Germinal center (tissue), 1 donor: Measurements from ENCODE around the gene CSRNP3.

Experiments used
- DNase-seq: peaks from one replicate; pipeline ENCODE4 v3.0.0; 2012; ENCODE audit warnings: mixed read lengths, low spot score

CSRNP3 gene

GRCh38 chr2:165469417-165469816, at the start of gene CSRNP3:
TSS of gene CSRNP3 (plus strand) at chr2:165469698. CDS start at chr2:165595066, 125,368 bp downstream.
- DNase-seq, result no peak

DNA sequence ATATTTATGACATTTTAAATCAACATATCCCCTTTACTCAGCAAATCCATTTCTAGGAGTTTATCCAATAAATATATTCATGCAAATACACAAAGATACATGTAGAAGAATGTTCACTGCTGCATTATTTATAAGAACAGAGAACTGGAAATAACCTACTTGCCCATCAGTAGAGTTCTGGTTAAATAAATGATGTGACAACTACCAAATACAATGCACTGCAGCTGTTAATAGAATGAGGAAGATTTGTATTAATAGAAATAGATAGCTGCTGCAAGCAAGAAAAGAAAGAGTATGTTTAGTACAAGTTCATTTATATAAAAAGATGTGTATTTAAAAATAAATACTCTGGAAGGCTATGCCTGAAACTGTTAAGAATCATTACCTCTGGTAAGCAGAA, 49.3 kb upstream of the CSRNP3 start:
- no peak for DNase-seq

GRCh38 chr2:165423081-165423480, 46.4 kb upstream of the CSRNP3 start:
- DNase-seq, result no peak

DNA sequence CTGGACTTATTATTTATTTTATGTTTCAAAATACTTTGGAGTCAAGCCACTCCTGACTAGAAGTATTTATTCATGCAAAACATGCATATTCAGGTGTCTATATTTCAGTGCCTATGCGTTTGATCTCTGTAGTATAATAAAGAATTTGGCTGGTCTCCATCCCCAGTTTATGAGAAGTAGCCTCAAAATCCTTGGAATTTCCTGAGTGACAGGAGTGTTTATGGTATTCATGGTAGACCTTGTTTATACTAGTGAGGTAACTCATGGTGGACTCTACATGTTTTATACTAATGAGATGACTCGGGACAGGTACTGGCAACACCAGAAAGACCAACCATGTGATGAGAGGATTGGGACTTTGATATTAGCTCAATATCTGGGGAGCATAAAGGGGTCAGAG, 43.9 kb upstream of the CSRNP3 start:
- no peak for DNase-seq

DNA sequence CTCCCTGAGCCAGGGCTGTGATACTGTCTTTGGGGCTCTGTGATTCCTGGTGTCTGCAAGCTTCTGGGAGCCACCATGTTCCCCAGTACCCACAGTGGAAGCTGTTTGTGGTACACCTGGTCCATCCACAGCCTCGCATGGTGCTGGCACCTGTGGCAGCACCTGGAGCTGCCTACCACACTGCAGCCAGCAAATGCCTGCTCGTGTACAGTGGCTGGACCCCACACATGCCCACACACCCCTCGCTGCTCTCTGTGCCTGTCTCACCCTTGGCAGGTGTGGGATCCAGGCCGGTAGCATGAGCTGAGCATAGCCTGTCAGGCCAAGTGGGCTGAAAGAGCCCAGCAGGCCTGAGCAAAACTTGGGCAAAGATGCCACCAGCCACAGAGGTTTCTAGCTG, 41.8 kb upstream of the CSRNP3 start:
- no peak for DNase-seq

GRCh38 chr2:165428926-165429325, 40.6 kb upstream of the CSRNP3 start:
- DNase-seq, result no peak

- no peak for DNase-seq
These were observed 38.5 kb upstream of the CSRNP3 start for GRCh38 chr2:165431014-165431413.

DNA sequence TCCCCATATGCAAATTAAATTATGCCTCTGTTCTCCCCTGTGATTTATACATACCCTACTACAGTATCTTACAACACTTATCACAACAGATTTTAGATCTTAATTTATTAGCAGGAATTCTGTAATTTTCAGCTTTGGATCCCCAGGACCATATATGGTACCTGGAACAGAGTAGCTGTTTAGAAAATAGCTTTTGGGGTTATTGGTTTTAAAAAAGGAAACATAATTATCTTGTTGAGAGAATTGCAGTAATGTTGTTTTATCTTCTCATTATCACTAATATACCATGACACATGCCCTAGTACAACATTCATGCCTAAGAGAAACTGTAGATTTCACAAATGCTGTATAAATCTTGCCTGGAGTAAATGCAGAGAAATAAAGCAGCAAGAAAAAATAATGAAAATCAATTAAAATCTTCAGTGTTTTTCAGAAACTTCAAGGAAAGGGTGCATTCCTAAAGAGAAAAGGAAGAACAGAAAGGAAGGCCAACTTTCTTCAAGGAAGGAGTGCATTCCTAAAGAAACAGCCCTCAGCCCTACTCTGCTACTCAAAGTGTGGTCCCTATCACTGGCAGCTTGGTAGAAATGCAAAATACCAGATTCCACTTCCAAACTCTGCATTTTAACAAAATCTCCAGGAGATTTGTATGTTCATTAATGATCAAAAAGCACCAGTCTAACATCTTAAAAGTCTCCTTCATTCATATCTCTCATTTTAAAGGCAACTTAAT, 37.1 kb upstream of the CSRNP3 start:
- DNase-seq, result no peak

- DNase-seq, result no peak
These were observed 34.5 kb upstream of the CSRNP3 start for GRCh38 chr2:165434865-165435496.

GRCh38 chr2:165435611-165436010, 33.9 kb upstream of the CSRNP3 start:
- DNase-seq, result no peak

GRCh38 chr2:165436559-165436958, 32.9 kb upstream of the CSRNP3 start:
- no peak for DNase-seq

- DNase-seq, result no peak
These were observed 29.1 kb upstream of the CSRNP3 start for GRCh38 chr2:165440367-165440766.

GRCh38 chr2:165443511-165443910, 26.0 kb upstream of the CSRNP3 start:
- no peak for DNase-seq

DNA sequence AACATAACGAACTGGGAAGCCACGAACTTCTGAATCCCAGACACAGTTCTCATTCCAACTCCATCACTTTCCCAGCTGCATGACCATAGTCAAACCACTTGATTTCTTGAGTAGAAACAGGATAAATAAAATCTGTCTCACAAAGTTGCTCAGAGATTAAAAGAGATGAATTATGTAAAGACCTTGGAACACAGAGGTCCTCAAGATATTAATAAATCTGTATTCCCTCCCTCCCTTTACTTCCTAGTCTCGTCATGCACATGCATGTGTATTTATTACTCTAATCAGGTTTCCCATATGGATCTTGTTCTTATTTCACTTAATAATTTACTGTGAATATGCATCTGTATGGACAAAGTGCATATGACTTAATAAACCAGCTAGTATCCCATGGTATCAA, 21.1 kb upstream of the CSRNP3 start:
- DNase-seq, result no peak

DNA sequence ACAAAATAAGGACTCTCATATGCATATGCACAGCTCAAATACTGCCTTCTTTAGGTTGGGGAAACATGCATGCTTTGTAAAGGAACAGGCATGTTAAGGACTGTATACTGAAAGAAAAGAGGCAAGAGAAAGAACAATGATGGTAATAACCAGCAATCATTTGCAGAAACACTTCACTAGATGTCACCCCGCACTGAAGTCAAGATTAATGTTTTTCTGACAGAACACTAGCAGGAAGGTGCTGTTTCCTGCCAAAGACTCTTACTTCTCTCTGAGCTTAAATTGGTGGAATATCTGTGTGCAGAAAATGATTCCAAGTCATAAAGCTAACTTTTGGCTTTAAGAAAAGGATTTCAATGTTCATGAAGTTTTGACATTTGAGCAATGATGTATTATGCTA, 19.3 kb upstream of the CSRNP3 start:
- DNase-seq, result no peak

DNA sequence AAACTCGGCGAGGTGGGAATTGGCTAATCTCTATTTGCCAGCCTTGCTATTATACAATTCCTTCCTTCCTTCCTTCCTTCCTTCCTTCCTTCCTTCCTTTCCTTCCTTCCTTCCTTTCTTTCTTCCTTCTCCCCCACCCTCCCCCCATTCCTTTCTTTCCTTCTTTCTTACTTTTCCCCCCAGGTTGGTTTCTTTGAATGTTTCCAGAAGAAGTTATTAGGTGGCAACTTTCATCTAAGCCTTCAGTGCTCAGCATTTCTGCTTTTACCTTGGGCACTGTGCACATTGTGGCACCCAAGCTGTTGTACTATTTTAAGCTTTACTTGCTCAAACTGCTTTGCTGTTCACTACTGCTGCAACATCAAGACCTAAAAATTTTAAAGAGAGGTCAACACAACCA, 17.2 kb upstream of the CSRNP3 start:
- DNase-seq, result no peak

GRCh38 chr2:165453561-165454094, 15.9 kb upstream of the CSRNP3 start:
- no peak for DNase-seq

DNA sequence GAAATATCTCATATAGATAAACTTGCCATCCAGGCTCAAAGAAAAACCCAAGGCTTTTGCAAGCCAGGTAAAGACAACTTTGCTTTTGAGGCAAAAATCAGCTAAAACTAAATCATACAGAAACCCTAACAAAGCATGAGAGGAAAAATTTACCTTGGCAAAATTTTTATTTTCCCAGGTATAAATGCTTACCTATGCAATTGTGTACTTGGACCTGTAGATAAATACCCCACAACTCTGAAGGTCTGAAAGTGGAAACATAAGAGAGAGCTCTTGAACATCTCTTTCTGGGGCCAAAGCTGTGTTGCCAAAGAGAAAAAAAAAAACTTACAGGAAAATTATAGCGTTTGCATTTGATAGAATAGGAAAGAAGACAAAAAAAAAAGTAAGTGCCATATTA, 14.6 kb upstream of the CSRNP3 start:
- DNase-seq, result no peak

GRCh38 chr2:165456027-165456426, 13.5 kb upstream of the CSRNP3 start:
- DNase-seq, result no peak

- DNase-seq, result no peak
These were observed 7.1 kb upstream of the CSRNP3 start for GRCh38 chr2:165462443-165462842.

DNA sequence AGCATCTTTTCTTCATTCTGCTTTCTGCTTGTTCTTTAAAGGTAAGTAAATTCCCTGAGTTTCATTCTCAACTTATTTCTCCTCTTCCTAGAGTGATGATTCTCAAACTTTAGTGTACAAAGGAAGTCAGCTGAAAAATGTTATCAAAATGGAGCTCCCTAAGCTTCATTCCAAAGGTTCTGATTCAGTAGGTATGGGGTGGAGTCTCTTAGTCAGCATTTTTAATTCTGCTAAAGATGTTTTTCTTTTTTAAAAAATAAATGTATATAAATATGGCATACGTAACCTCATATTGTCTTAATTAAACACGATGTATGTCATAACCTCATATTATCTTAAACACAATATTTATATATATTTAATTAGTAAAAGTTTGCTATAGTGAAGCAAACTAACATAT, 3.1 kb upstream of the CSRNP3 start:
- no peak for DNase-seq

DNA sequence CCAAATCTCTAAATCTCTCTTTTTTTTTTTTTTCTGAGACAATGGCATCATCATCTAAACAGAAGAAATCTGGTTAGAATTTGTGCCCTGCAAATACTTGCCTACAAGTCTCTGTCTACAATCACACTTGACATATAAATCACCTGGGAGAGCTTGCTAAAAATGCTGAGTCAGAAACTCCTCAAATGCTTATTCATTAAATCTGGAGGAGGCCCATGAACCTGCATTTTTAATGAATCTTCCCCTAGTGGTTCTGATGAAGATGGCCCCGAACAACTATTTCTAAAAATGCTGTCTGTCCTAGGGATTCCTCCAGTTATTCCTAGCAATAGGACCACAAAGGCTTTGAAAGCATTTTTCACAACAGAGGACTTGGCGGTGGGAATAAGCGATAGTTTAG, 1.6 kb upstream of the CSRNP3 start:
- no peak for DNase-seq

GRCh38 chr2:165470361-165470760, 863 bp downstream of the CSRNP3 start:
- no peak for DNase-seq
